Activated CD8-positive, alpha-beta memory T cell treated with anti-CD3 and anti-CD28 coated beads for 36 hours (primary cell): Measurements from ENCODE around the gene PNRC2. TPM values are rescaled to one million over a fixed set of nuclear protein-coding genes. Genes with fewer than 3 reads are reported as not detected.
"Not testable (repeated sequence)": the region's sequence is repeated elsewhere in the genome, so short reads cannot be mapped to it uniquely, and the experiment has no call there.

Experiments used
- CTCF ChIA-PET: fragments of 350-600 bp; sonication (Branson Sonifier 250); formaldehyde crosslinking; loops from one replicate; lab custom pipeline; 2021; ENCODE audit warnings: antibody characterized with exemption; lab: Charles Lee
- POLR2A ChIA-PET: fragments of 350-600 bp; sonication (Branson Sonifier 250); formaldehyde crosslinking; loops from one replicate; lab custom pipeline; 2021; ENCODE audit warnings: antibody characterized with exemption; lab: Charles Lee
- total RNA-seq, 2 experiments: library from RNA; stranded (reverse); gene quantifications; one replicate each; pipeline ENCODE4 v1.2.3, GENCODE V29; 2021

Gene PNRC2
- total RNA-seq, 2 experiments from 2014 or later: 132 to 135 TPM

GRCh38 chr1:23978805-23979204 lies 19.2 kb downstream of the PNRC2 start:
- CTCF ChIA-PET: no interaction called here
- POLR2A ChIA-PET: interaction anchor here (0.5 to 2.5 kb wide), 3 partner anchors 15 to 339 kb away, joined by 3 to 28 read pairs (median 6); partner anchors contain the start of gene PNRC2

- ChIA-PET CTCF (no interaction called here), POLR2A (interaction anchor here (0.5 to 2.5 kb wide), 4 partner anchors 16 to 338 kb away, joined by 3 to 28 read pairs (median 5); partner anchors contain the start of gene PNRC2)
Observed at GRCh38 chr1:23979387-23979880, 19.8 kb downstream of the PNRC2 start.

GRCh38 chr1:23979881-23980727 lies 20.5 kb downstream of the PNRC2 start, which contains the start of gene SRSF10:
SRSF10 (minus strand) TSS chr1:23980327; CDS start chr1:23980255, 72 bp downstream.
- ChIA-PET POLR2A (interaction anchor here (0.5 to 2.5 kb wide), 5 partner anchors 10 to 960 kb away, joined by 3 to 28 read pairs (median 4); partner anchors contain the start of gene PNRC2), CTCF (no interaction called here)

GRCh38 chr1:23980728-23981070 lies 21.1 kb downstream of the PNRC2 start:
- ChIA-PET CTCF (no interaction called here), POLR2A (interaction anchor here (0.5 to 2.5 kb wide), 4 partner anchors 9 to 960 kb away, joined by 3 to 28 read pairs (median 6); partner anchors contain the start of gene PNRC2)

GRCh38 chr1:23984417-23985186 lies 25.0 kb downstream of the PNRC2 start:
- CTCF ChIA-PET: no interaction called here
- POLR2A ChIA-PET: no interaction called here

GRCh38 chr1:23987038-23987437 lies 27.4 kb downstream of the PNRC2 start:
- POLR2A ChIA-PET, CTCF ChIA-PET: not testable (repeated sequence)

- POLR2A ChIA-PET: no interaction called here
- CTCF ChIA-PET: interaction anchor here (0.6 kb wide), 1 partner anchor 217 kb away, joined by 3 read pairs; no protein-coding TSS in a partner anchor
Observed at GRCh38 chr1:23989263-23989662, 29.6 kb downstream of the PNRC2 start.

GRCh38 chr1:23992011-23992410 lies 32.4 kb downstream of the PNRC2 start:
- POLR2A ChIA-PET, CTCF ChIA-PET: not testable (repeated sequence)

GRCh38 chr1:23995431-23995837 lies 35.8 kb downstream of the PNRC2 start:
- ChIA-PET POLR2A (no interaction called here), CTCF (no interaction called here)

GRCh38 chr1:23996700-23997229 lies 37.1 kb downstream of the PNRC2 start:
- POLR2A ChIA-PET: no interaction called here
- CTCF ChIA-PET: no interaction called here

- POLR2A ChIA-PET: no interaction called here
- CTCF ChIA-PET: no interaction called here
Observed at GRCh38 chr1:23997812-23998211, 38.2 kb downstream of the PNRC2 start.

- POLR2A ChIA-PET: no interaction called here
- CTCF ChIA-PET: no interaction called here
Observed at GRCh38 chr1:23999156-23999671, 39.6 kb downstream of the PNRC2 start.

- ChIA-PET POLR2A (no interaction called here), CTCF (no interaction called here)
Observed at GRCh38 chr1:24002695-24003094, 43.1 kb downstream of the PNRC2 start.

- ChIA-PET POLR2A (no interaction called here), CTCF (interaction anchor here (1.2 kb wide), 1 partner anchor 232 kb away, joined by 4 read pairs; no protein-coding TSS in a partner anchor)
Observed at GRCh38 chr1:24003331-24003972, 43.8 kb downstream of the PNRC2 start.

GRCh38 chr1:24004132-24004531 lies 44.5 kb downstream of the PNRC2 start:
- ChIA-PET POLR2A (no interaction called here), CTCF (interaction anchor here (1.2 kb wide), 1 partner anchor 232 kb away, joined by 4 read pairs; no protein-coding TSS in a partner anchor)

GRCh38 chr1:24005163-24005562 lies 45.5 kb downstream of the PNRC2 start:
- CTCF ChIA-PET: no interaction called here
- POLR2A ChIA-PET: no interaction called here

- POLR2A ChIA-PET: no interaction called here
- CTCF ChIA-PET: no interaction called here
Observed at GRCh38 chr1:24007079-24007478, 47.5 kb downstream of the PNRC2 start.

GRCh38 chr1:24008574-24009184 lies 49.1 kb downstream of the PNRC2 start:
- POLR2A ChIA-PET: not testable (repeated sequence)
- CTCF ChIA-PET: interaction anchor here (0.9 kb wide), 1 partner anchor 19 kb away, joined by 3 read pairs; no protein-coding TSS in a partner anchor
